Osteocyte (in vitro differentiated cells): Measurements from ENCODE around the gene ATXN1. TPM values are rescaled to one million over a fixed set of nuclear protein-coding genes. Genes with fewer than 3 reads are reported as not detected.

Experiments used
- DNase-seq: peaks from one replicate; pipeline ENCODE4 v3.0.0; 2021; ENCODE audit warnings: mixed read lengths; ENCODE audit not compliant: unreplicated experiment; ENCODE audit errors: extremely low spot score
- H3K27ac Mint-ChIP-seq: one replicate; pipeline ENCODE4 v1.8.0; 2021; ENCODE audit warnings: mild to moderate bottlenecking, mixed read lengths; ENCODE audit not compliant: unreplicated experiment
- H3K27me3 Mint-ChIP-seq: one replicate; pipeline ENCODE4 v1.8.0; 2021; ENCODE audit warnings: mixed read lengths; ENCODE audit not compliant: unreplicated experiment
- H3K36me3 Mint-ChIP-seq: one replicate; pipeline ENCODE4 v1.8.0; 2021; ENCODE audit warnings: mixed read lengths; ENCODE audit not compliant: unreplicated experiment
- H3K4me1 Mint-ChIP-seq: one replicate; pipeline ENCODE4 v1.8.0; 2021; ENCODE audit warnings: mixed read lengths; ENCODE audit not compliant: unreplicated experiment
- H3K4me3 Mint-ChIP-seq: one replicate; pipeline ENCODE4 v1.8.0; 2021; ENCODE audit warnings: mild to moderate bottlenecking, moderate library complexity, mixed read lengths; ENCODE audit not compliant: unreplicated experiment
- H3K9me3 Mint-ChIP-seq: one replicate; pipeline ENCODE4 v1.8.0; 2021; ENCODE audit warnings: mixed read lengths; ENCODE audit not compliant: unreplicated experiment
- total RNA-seq: library from RNA; stranded (reverse); gene quantifications from 2 replicates; pipeline ENCODE4 v1.2.1, GENCODE V29; 2021
- TF ChIP-seq, protein P1 (sequence below): fragments of 200-600 bp; sonication (generic); IDR thresholded peaks from 2 replicates; pipeline ENCODE4 v1.5.0; 2021; ENCODE audit warnings: antibody characterized with exemption, mild to moderate bottlenecking, moderate library complexity

Gene ATXN1
- total RNA-seq, 1 donor from 2014 or later, result 54.4 TPM

DNA sequence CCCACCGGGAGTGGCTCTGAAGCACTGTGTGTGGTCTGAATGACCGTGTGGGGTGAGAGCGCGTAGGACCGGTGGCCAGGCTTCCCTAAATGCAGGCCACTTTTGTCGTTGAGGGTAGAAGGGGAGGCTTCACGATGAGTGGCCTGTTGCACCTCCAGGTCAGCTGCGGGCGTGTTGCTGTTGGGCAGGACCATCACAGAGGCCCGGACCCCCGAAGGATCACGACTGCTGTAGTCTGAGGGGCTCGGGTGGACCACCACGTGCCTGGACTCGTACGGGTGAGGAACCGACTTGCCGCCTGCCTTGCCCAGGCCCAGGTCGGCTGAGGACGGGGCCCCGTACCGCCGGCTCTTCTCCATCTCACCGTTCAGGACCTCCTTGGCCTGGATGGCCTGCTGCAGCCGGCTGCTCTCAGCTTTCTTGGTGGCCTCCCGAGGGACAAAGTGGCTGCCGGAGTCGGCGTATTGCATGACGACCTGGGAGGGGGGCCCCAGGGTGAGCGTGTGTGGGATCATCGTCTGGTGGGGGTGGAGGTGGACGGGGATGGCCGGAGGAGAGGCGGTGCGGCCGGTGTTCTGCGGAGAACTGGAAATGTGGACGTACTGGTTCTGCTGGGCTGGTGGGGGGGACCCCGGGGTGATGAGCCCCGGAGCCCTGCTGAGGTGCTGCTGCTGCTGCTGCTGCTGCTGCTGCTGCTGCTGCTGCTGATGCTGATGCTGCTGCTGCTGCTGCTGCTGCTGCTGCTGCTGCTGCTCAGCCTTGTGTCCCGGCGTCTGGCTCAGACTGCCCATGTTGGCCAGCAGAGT is 434.1 kb downstream of the ATXN1 start:
- Mint-ChIP-seq H3K9me3 (no peaks in the 10 kb centered on the region), H3K36me3 (peaks cover 26% of the 10 kb centered on the region), H3K4me1 (peaks cover 11% of the 10 kb centered on the region), H3K27me3 (no peaks in the 10 kb centered on the region), H3K27ac (no peak overlapping the region), H3K4me3 (no peak overlapping the region)
- TF ChIP-seq, protein P1, sequence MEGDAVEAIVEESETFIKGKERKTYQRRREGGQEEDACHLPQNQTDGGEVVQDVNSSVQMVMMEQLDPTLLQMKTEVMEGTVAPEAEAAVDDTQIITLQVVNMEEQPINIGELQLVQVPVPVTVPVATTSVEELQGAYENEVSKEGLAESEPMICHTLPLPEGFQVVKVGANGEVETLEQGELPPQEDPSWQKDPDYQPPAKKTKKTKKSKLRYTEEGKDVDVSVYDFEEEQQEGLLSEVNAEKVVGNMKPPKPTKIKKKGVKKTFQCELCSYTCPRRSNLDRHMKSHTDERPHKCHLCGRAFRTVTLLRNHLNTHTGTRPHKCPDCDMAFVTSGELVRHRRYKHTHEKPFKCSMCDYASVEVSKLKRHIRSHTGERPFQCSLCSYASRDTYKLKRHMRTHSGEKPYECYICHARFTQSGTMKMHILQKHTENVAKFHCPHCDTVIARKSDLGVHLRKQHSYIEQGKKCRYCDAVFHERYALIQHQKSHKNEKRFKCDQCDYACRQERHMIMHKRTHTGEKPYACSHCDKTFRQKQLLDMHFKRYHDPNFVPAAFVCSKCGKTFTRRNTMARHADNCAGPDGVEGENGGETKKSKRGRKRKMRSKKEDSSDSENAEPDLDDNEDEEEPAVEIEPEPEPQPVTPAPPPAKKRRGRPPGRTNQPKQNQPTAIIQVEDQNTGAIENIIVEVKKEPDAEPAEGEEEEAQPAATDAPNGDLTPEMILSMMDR, result no peak
- no peak for DNase-seq

DNA sequence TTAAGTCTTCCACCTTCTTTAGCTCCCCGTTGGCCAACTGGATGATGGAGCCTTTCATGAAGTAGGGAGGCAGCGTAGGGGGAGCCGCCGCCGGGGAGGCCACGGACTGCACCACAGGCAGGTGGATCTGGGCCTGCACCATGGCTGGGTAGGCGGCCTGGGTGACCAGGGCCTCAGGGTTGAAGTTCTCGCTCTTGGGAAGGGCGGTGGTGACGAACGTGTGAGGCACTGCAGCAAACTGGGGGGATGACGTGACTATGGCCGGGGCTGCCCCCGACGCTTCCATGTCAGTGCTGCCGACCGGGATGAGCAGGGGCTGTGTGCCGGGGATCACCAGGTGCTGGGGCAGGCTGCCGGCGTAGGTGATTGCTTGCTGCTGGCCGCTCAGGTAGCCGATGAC is 434.7 kb downstream of the ATXN1 start:
- no peak for DNase-seq
- Mint-ChIP-seq H3K9me3 (no peaks in the 10 kb centered on the region), H3K27me3 (no peaks in the 10 kb centered on the region), H3K36me3 (peaks cover 30% of the 10 kb centered on the region), H3K4me1 (peaks cover 11% of the 10 kb centered on the region), H3K4me3 (no peak overlapping the region), H3K27ac (no peak overlapping the region)
- TF ChIP-seq, protein P1, result no peak

DNA sequence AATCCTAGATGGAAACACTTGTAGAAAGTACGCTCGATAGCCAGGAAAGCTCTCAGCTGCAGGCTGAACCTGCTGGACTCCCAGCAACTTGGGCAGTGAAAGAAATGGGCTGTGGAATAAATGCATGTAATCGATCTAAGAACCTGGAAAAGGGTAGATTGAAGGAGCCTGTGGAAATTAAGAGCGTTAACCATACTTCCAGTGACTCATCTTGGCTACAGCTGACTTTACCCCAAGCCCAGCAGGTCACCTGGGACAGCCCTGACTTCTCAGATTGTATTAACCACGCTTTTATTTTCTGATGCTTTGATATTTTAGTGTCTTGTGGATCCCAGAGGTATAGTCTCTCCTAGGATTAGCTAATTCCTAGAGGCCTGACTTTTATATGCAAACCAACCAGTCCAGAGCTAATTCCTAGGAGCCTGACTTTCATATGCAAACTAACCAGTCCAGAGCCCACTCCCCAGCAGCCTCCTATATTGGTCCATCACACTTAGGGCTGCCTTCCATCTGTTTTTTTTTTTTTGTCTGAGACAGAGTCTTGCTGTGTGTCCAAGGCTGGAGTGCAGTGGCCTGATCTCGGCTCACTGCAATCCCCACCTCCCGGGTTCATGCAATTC is 436.5 kb downstream of the ATXN1 start:
- H3K27me3 Mint-ChIP-seq, result no peaks in the 10 kb centered on the region
- peaks cover 30% of the 10 kb centered on the region for H3K36me3 Mint-ChIP-seq
- H3K4me3 Mint-ChIP-seq, result no peak overlapping the region
- H3K9me3 Mint-ChIP-seq, result no peaks in the 10 kb centered on the region
- H3K27ac Mint-ChIP-seq, result no peak overlapping the region
- TF ChIP-seq, protein P1, result no peak
- DNase-seq, result no peak
- peaks cover 25% of the 10 kb centered on the region for H3K4me1 Mint-ChIP-seq

DNA sequence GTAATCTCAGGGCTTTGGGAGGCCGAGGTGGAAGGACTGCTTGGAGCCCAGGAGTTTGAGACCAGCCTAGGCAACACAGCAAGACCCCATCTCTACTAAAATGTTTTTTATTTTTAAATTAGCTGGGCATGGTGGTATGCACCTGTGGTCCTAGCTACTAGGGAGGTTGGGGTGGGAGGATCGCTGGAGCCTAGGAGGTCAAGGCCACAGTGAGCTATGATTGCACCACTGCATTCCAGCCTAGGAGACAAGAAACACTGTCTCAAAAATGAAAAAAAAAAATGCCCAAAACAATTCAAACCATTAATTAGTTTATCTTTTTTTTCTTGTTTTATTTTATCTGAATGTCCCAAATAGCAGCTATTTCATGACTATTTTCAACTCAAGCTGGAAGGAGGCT is 437.1 kb downstream of the ATXN1 start:
- no peak overlapping the region for H3K4me3 Mint-ChIP-seq
- TF ChIP-seq, protein P1, result no peak
- no peak overlapping the region for H3K27ac Mint-ChIP-seq
- no peak for DNase-seq
- no peaks in the 10 kb centered on the region for H3K27me3 Mint-ChIP-seq
- H3K9me3 Mint-ChIP-seq, result no peaks in the 10 kb centered on the region
- H3K4me1 Mint-ChIP-seq, result peaks cover 30% of the 10 kb centered on the region
- peaks cover 29% of the 10 kb centered on the region for H3K36me3 Mint-ChIP-seq

DNA sequence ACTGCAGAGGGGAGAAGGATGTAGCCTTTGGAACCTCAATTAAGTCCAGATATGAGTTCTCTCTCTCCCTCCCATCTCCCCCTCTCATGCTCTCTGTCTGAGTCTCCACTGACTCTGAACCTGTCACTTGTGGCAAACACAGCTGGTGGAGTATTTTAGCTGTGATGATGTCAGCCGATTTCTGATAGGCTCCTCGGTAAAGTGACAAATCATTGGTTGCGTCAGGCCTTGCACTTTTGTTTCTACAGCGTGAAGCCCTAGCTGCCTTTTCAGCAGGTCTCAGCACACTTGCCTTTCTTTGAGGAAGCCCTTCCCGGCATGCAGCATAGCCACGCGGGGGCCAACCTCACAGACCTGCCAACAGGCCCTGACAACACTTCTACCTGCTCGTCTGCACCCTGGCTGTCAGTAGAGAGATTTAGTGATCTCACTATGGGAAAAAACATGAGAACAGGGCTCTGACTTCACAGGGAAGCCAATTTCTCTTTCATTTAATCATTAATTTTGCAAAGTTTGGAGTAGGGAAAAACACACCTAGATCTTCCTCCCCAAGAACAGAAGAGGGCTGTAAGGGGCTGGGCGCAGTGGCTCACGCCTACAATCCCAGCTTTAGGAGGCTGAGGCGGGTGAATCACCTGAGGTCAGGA is 438.5 kb downstream of the ATXN1 start:
- no peaks in the 10 kb centered on the region for H3K9me3 Mint-ChIP-seq
- peaks cover 44% of the 10 kb centered on the region for H3K4me1 Mint-ChIP-seq
- no peak for DNase-seq
- H3K27me3 Mint-ChIP-seq, result no peaks in the 10 kb centered on the region
- H3K27ac Mint-ChIP-seq, result no peak overlapping the region
- peaks cover 26% of the 10 kb centered on the region for H3K36me3 Mint-ChIP-seq
- H3K4me3 Mint-ChIP-seq, result no peak overlapping the region
- TF ChIP-seq, protein P1, result no peak
